GM21619 (cell line): ENCODE data around the gene DDI2.
"Not testable (repeated sequence)": the region's sequence is repeated elsewhere in the genome, so short reads cannot be mapped to it uniquely, and the experiment has no call there.

Experiments used
- ATAC-seq: cut with Tn5 transposase; IDR thresholded peaks from one replicate; pipeline ENCODE4 v1.9.1; 2021; ENCODE audit not compliant: unreplicated experiment

DDI2 gene

DNA sequence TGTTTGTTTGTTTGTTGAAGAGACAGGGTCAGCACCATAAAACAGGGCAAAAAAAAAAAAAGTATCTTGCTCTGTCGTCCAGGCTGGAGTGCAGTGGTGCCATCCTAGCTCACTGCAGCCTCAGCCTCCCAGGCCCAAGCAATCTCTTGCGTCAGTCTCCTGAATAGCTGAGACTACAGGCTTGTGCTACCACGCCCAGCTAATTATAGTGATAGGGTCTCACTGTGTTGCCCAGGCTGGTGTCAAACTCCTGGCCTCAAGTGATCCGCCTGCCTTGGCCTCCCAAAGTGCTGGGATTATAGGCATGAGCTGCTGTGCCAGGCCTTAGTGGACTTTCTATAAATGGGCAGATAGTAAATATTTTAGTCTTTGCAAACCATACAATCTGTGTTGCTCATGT, 19.2 kb downstream of the DDI2 start:
- ATAC-seq, result no peak

DNA sequence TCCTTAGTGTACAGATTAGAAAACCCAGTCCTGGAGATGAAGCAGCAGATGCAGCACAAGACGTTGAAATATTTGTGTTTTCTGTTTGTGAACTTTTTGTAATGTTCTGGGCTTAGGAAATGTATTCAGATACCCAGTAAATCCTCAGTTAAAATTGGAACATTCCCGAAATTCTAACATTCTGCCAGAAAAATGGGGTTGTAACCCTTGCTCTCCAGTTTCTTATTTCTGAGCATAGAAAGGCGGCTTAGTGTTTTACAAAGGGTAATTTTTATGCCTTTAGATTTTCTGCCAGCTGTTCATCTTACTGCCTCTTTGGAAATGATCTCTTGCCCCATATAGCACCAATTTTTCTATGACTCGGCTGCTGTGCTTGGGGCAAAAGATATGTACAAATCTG, 20.6 kb downstream of the DDI2 start:
- ATAC-seq, result no peak

DNA sequence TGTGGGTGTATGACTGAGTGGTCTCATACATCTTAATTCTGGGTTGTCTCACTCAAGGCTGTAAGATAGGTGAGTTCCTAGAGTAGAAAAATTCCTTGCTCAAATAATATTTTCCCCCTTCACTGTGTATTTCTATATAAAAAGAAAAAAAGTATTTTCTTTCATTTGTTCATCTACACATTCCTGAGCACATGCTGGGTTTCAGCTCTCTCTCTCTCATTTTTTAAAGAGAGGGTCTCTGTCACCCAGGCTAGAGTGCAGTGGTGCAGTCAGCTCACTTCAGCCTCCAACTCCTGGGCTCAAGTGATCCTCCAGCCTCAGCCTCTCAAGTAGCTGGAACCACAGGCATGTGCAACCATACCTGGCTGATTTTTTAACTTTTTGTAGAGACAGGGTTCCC, 22.0 kb downstream of the DDI2 start:
- ATAC-seq, result no peak

DNA sequence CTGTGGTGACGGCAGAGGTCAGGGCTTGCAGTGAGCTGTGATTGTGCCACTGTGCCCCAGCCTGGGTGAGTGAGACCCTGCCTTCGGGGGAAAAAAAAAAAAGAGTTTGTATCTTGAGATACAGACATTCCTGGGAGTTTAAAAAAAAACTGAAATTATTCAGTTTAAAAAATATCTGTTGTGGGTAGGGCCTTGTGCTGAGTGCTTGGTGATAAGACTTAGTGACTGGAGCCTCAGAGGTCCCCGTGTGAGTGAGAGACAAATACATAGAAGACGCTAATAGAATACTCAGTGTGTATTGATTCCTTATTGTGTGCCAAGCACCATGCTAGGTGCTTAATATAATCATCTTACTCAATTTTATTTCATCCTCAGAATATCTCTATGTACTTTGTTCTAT, 22.7 kb downstream of the DDI2 start:
- no peak for ATAC-seq

DNA sequence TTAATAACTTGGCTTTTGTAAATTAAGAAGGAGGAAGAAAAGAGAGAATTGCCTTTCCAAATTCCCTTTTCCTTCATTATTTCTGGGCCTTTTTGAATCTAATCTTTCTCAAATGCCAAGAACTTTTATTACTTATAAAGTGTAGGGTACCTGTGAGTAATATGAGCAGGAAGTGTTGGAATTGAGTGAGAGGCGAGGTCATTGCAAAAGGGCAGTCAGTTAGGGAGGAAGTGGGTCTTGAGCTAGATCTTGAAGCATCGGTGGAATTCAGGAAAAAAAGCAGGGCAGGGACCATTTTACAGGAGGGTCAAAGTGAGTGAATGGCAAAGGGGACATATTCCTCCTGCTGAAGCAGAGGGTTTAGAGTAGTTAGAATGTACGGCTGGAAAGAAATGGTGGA, 23.4 kb downstream of the DDI2 start:
- ATAC-seq, result no peak

DNA sequence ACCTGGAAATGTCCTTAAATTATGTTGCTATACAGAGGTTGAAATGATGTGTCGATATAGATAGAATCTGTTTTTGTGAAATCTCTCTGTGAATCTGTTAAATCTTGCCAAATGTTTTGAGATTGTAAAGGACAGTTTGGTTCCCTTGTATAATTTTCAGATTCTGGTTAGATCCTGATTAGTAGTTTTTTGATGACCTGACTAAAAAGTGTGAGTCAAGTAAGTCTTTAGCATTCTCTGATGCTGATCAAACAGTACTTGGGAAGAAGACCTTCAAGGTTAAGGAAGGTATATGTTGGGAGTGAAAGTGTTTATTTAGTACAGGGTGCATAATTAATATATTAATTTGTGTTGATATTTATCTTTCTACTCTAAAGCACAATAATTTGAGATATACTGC, 32.7 kb downstream of the DDI2 start:
- ATAC-seq, result no peak

DNA sequence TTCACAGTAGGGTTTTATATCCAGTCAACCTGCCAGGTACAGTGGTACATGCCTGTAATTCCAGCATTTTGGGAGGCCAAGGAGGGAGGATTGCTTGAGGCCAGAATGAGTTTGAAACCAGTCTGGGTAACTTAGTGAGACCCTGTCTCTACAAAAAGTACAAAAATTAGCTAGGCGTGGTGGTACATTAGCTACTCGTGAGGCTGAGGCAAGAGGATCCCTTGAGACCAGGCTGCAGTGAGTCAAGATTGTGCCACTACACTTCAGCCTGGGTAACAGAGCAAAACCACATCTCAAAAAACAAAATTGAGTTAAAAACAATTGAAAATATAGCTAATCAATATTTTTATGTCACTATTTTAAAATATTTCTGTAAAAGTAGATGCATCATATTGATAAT, 33.2 kb downstream of the DDI2 start:
- no peak for ATAC-seq

DNA sequence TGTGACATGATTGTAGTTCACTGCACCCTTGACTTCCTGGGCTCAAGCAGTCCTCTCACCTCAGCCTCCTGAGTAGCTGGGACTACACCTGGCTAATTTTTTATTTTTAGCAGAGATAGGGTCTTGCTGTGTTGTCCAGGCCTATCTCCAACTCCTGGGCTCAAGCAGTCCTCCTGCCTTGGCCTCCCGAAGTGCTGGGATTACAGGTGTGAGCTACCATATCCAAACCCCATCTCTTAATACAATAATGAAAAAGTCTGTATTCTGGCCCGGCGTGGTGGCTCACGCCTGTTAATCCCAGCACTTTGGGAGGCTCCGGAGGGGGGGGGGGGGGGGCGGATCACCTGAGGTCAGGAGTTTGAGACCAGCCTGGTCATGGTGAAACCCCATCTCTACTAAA, 34.9 kb downstream of the DDI2 start:
- ATAC-seq, result not testable (repeated sequence)

DNA sequence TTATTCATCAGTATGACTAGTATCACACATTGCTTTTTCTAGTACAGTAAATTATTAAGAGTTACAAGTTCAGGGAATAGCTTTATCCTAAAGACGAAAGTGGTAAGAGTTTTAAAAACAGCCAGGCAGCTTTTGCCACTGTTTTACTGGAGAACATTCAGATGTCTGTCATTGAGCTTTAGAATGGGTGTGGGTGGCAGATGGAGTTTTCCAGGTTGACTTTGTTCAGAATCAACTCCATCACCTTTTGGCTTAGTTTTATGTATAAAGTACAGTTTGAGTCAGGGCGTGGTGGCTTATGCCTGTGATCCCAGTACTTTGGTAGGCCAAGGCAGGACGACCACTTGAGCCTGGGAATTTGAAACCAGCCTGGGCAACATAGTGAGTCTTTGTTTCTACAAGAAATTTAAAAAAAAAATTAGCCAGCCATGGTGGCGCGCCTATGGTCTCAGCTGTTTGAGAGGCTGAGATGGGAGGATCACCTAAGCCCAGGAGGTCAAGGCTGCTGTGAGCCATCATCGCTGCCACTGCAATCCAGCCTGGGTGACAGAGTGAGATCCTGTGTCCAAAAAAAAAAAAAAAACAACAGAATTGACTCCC, 36.9 kb downstream of the DDI2 start:
- no peak for ATAC-seq

DNA sequence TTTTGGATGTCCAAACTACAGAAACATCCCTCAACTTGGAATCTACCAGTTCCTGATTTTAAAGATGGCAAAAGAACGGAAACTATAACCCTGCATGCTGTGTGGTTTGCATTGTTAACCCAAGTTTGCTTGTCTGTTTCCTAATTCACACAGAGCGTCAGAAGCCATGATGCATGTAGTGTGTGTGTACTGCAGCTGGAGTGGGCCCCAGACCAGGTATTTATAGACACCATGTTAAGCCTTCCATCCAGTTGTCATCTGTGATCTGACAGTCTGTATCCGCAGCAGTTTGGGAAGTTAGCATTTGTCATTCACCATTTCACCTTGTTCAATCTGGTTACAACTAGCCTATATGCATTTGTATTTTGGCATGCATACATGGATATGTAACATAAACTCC, 39.2 kb downstream of the DDI2 start:
- no peak for ATAC-seq

DNA sequence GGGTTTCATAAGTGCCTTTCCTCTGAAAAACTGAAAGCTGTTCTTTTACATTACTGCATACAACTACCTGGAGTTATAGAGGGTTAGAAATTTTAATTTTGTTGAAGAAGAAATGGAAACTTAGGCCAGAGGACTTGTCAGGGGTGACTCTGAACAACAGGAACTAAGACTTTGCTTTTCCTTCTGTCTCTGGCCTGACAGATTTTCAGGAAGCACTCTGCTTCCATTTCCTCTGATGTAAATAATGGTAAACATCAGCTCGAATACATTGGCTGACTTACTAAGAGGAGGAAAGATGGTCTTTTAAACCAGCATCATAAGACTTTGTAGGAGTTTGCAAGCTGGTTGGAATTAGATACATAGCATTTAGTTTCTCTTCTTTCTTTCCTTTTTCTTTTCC, 39.8 kb downstream of the DDI2 start:
- ATAC-seq, result no peak

DNA sequence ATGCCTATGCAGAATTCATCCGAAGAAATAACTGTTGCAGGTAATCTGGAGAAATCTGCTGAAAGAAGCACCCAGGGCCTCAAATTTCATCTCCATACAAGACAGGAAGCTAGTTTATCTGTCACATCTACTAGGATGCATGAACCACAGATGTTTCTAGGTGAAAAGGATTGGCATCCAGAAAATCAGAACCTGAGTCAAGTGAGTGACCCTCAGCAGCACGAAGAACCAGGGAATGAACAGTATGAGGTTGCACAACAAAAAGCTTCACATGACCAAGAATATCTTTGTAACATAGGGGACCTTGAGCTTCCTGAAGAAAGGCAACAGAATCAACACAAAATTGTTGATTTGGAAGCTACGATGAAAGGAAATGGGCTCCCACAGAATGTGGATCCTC, 42.9 kb downstream of the DDI2 start:
- no peak for ATAC-seq

DNA sequence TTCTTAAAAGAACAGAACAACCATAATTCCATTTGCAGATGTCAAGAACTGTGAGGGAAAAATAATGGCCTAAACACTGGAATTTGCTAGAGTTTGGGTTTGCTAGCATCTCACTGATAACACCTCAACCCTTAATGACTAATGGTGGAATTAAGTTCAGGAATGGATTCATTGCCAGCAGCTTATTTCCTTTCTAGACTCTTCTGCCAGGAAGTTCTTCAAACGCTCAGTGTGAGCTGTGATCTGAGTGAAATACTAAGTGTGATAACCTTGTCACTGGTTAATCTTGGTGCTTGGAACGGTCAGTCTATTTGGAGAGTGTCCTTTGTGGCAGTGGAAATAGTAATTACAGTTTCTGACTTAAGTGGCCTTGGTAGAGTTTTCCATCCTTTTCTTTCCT, 45.2 kb downstream of the DDI2 start:
- ATAC-seq, result no peak

DNA sequence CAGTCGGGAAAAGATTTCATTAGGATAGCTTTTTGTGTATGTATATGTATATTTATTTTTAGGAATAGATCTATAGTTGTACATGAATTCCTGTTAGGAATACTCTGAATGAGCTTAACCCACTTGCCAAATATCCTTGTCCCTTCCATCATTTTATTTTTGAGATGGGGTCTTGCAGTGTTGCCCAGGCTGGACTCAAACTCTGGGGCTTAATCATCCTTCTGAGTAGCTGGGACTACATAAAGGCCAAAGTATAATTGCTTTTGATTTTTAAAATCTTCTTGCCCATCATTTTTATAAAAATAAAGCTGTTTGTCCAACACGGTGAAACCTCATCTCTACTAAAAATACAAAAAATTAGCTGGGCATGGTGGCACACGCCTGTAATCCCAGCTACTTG, 46.7 kb downstream of the DDI2 start:
- no peak for ATAC-seq

DNA sequence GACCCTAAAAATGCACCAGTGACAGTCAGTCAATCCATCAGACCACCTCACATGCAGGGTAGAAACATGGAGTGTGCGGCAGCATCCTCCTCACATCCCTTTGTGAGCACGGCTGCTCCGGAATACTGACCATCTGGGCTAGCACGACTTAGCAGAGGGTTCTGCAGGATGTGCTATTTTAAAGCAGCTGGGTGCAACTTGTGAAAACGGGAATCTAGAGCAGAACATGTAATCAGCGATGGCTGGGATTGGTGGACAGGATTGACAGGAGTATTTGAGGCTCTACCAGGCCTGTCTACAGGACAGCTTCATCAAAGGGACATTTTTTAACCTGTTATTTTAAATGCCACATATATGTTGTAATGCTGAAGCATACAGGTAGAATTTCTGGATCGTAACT, 50.1 kb downstream of the DDI2 start:
- no peak for ATAC-seq

DNA sequence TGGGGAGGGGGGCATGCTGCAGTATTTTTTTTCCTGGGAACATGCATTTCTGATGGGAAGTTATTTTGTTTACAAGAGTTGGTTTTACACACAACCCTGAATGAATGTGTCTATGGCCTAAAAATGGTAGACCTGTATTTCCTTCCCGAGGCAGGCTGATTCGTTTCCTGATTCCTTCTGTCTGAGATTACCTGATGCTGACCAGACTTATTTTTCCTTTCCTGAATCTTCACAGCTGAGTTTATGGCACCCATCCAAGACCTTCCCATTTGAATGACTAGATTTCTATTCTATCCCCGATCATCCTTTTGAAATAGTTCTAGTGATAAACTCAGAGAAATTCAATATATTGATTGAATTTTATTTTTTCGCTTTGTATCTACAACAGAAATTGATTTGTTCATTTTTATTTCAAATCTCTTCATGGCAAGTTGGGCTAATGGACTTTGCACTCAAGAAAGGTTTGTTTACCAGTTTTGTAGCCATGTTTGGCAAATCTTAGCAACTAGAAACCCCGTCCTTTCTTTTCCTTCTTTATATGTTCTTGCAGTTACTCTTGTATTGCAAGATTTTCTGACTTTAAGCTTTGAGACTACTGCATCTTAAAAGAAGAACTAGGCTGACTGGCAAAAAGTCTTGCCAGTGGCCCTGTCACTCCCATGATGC, 51.0 kb downstream of the DDI2 start:
- no peak for ATAC-seq

DNA sequence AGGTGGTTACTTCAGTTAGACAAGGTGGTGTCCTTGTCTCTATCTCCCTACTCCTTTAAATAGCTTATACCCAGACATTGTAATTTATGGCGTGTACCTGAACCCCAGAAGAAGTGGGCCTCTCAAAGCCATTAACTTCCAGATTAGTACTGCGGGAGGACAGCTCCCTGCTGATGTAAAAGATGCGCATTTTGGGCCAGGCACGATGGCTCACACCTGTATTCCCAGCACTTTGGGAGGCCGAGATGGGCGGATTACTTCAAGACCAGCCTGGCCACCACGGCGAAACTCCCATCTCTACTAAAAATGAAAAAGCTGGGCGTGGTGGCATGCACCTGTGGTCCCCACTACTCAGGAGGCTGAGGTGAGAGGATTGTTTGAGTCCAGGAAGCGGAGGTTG, 51.8 kb downstream of the DDI2 start:
- ATAC-seq, result no peak

DNA sequence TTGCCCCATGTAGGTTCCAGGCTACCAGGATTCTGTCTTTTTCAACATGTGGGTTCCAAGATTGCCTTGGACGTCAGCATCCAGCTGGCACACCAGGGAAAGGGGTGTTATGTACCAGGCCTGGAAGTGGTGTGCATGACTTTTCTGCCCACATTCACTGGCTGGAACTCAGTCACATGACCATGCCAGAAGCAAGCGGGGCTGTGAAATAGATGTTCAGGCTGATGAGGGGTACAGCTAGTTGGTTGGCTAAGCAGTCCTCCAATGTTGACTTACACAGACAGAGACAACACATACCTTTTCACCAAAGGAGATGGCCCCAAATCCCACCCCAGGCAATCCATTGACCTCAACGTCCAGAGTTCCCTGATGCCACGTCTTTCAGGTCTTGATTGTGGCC, 52.6 kb downstream of the DDI2 start:
- no peak for ATAC-seq

DNA sequence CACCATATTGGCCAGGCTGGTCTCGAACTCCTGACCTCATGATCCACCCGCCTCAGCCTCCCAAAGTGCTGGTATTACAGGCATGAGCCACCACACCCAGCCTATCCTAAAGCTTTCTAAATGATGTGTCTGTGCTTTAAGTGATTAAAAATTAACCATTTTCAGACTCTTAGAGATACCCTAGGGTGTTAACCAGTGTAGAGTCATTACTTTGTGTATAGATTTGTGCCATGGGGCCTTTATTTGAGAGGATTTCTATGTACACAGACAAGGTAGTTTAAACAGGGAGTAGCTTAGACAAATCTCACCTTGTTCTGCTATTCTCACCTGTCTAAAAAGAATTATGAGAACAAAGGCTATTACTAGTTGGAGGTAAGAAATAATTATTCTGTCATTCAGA, 54.2 kb downstream of the DDI2 start:
- no peak for ATAC-seq

DNA sequence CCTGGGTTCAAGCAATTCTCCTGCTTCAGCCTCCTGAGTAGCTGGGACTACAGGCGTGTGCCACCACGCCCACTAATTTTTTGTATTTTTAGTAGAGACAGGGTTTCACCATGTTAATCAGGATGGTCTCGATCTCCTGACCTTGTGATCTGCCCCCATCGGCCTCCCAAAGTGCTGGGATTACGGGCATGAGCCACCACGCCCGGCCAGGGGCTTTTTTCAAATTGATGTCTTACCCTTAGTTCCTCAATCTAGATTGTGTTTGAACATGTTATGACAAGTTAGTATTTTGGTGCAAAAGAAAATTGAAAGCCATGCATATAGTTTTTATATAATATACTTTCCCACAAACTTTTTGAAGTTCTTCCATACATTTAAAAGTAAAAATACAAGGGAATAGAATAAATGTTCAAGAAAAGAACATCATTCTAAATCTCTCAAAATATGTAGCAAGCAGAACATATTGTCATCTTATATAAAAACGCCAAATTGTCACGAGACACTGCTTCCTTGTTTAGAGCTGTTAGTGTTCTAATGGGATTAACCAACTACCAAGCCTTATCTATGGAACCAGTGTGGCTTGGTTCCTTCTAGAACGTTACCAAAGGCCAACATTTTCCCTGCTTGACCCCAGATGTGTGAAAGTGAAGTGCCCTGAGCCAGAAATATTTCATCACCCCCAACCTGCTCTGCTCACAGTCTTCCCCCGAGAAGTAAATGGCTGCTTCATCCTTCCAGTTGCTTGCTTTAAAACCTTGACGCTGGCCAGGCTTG, 57.3 kb downstream of the DDI2 start:
- ATAC-seq, result no peak

DNA sequence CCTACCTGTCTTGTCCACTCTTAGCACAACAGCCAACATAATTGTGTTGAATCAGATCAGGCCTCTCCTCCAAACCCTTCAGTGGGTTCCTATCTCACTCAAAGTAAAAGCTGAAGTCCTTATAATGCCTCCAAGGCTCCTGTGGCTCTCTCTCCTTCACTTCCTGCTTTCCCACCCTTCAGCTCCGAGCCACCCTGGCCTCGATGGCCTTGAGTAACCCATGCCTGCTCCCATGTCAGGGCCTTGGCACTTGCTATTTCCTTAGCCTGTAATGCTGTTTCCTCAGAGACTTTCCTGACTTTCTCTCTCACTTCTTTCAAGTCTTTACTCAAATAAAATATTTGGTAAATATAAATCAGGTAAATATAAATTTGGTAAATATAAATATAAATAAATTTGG, 58.8 kb downstream of the DDI2 start:
- ATAC-seq, result no peak
